K562 (cell line): ENCODE results near the gene SIRPG.

ENCODE experiments used
- MAFK ChIP-seq: IDR thresholded peaks from 2 replicates; pipeline ENCODE4 v1.6.1; 2011; ENCODE audit warnings: low read length, improper control_type of control experiment
- TRIM24 ChIP-seq, 2 experiments: fragments of 450-650 bp; IDR thresholded peaks; 2 replicates each; pipeline ENCODE4 v1.6.1; 2016

DNA sequence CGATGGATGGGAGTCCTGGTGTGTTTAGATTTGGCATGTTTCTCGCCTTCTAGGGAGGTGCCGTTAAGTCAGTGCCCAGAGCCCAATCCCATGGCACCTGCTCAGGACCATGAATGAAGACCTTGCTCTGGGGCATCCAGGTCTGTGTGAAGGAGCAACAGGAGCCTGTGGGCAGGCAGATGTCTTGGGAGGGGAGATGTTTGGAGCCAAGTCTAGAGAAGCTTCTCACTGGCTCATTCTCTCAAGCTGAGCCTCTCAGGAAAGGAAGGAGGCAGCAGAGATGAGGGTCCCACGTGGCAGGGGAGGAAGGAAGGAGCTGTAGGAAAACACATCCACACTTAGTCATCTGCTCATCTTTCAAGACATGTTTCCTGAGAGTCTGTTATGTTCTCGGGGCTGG, 28.3 kb downstream of the SIRPG start:
- TF ChIP-seq MAFK, result no peak
- TF ChIP-seq TRIM24 (IDR thresholded peaks at IDR 0.05), result no peak
